Measurements from ENCODE around the gene EDEM2.

Gene EDEM2

DNA sequence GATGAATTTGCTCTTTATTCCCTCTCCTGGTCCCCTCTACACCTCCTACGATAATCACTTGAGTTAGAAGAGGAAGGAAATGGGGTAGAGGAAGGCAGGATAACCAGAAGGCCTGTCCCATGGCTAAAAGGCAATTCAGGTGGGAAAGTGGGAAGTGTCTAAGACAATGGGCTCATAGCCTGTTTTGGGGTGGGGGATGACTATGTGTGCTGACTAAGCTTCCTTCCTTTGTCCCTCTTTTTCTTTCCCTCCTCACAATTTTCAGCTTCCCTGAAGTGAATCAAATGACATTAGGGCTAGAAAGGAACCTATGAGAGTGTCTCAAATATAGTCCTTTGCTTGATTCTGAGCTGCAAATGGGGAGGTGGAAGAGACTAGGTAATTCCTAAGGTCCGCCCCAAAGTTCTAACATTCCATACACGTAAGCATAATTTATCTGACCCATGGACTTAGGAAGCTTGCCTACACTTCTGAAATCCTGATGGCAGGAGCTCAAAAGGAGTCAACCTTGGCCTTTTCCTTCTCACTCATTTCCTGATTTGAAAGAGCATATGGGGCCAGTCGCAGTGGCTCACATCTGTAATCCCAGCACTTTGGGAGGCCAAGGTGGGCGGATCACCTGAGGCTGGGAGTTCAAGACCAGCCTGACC is 24.3 kb downstream of the EDEM2 start:
- DNase-seq: no peak

DNA sequence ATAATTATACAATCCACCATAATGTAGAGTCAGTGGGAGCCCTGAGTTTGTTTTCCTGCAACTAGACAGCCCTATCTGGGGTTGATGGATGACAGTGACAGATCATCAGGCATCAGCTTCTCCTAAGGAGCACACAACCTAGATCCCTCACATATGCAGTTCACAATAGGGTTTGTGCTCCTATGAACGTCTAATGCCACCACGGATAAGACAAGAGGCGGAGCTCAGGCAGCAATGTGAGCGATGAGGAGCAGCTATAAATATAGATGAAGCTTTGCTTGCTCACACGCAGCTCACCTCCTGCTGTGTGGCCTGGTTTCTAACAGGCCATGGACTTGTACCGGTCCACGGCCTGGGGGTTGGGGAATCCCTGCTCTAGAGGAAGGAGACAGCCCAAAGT is 25.9 kb downstream of the EDEM2 start:
- no peak for DNase-seq

DNA sequence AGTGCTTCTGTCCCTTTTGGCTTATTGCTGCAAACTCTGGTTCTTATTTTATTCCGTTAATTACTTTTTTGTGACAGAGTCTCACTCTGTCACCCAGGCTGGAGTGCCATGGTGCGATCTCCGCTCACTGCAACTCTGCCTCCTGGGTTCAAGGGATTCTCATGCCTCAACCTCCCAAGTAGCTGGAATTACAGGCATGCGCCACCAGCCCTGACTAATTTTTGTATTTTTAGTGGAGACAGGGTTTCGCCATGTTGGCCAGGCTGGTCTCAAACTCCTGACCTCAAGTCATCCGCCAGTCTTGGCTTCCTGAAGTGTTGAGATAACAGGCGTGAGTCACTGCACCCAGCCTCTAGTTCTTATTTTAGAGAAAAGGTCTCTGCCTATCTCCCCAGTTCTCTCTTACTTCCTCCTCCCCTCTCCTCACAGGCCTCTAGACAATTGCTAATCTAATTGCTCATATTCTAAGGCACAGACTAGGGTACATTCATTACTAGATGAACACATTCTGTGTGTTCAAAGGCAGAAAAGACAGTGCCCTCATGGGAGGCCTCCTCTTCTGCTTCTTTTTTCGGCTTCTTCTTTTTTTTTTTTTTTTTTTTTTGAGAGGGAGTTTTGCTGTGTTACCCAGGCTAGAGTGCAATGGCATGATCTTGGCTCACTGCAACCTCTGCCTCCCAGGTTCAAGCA is 27.0 kb downstream of the EDEM2 start:
- DNase-seq: peak; percentile 97

DNA sequence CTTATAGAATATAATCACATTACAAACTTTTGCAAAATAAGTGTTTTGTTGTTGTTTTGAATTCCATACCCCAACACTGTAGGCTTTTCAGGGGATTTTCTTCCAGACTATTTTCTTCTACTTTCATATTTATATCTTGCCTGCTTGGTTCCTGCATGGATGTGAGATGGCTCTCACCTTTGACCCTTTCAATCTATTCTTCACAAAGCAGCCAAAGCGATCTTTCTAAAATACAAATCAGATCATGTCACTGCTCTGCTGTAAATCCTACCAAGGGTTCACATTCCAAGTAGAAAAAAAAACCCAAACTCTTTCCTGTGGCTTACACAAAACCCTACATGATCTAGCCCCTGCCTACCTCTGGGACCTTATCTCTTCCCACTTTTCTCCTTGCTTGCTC is 29.5 kb downstream of the EDEM2 start:
- DNase-seq: no peak

DNA sequence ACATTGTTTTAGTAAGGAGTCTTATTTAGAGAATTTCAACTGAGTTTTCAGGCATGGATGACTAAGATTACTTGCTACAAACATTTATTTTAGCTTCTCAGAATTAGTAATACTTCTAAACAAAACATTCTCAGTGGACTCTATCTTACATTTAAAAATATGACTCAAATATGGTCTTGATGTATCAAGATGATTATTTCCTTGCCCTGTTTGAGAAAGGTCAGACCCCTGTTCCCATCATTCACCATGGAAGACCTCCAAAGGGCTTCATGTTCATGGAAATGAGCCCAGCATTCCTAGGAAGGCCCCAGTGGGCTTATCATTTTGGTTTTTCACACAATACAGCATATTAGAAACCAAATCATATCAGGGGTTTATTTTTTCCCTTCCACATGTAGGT is 29.9 kb downstream of the EDEM2 start:
- no peak for DNase-seq

DNA sequence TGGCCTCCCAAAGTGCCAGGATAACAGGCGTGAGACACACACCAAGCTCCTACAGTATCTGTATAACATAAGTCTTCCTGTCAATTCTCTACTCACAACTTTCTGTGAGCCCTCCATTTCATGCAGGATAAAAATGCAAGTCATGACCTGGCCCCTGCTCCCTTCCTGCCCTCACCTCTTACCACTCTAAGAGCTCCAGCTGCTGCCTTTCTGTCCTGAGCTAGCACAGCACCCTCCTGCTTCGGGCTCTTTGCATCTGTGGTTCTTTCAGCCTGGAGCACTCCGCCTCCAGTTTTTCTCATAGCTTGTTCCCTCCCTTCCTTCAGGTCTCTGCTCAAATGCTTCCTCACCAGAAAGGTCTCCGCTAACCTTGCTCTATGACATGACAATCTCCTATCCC is 30.9 kb downstream of the EDEM2 start:
- no peak for DNase-seq

DNA sequence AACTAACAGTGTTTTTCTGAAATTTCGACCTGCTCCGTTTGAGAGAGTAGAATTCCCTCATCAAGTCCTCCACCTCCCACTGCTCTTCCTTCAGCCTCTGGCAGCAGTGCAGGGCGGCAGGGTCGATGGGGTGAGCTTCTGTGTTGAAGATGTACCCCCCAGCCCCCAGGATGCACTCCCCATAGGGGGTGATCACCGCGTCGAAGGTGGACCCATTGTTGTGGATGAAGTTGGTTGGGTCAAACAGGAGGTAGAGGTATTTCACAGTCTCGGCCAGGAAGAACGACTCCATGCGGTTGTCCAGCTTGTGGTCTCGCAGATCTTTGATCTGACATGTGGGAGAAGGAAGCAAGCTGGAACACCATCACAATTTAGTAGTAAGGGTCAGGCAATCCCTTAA is 31.5 kb downstream of the EDEM2 start:
- no peak for DNase-seq

DNA sequence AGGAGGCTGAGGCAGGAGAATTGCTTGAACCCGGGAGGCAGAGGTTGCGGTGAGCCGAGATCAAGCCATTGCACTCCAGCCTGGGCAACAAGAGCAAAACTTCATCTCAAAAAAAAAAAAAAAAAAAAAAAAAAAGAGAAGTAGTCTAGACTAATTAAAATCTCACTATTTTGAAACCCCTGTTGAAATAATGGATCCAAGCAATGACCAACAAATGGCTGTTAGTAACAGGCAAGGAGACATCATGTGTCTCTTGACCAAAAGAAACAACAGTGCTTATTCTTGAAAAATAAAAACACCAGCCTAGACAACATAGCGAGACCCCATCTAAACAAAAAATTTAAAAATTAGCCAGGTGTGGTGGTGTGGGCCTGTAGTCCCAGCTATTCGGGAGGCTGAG is 34.9 kb downstream of the EDEM2 start:
- peak; percentile 39 for DNase-seq

DNA sequence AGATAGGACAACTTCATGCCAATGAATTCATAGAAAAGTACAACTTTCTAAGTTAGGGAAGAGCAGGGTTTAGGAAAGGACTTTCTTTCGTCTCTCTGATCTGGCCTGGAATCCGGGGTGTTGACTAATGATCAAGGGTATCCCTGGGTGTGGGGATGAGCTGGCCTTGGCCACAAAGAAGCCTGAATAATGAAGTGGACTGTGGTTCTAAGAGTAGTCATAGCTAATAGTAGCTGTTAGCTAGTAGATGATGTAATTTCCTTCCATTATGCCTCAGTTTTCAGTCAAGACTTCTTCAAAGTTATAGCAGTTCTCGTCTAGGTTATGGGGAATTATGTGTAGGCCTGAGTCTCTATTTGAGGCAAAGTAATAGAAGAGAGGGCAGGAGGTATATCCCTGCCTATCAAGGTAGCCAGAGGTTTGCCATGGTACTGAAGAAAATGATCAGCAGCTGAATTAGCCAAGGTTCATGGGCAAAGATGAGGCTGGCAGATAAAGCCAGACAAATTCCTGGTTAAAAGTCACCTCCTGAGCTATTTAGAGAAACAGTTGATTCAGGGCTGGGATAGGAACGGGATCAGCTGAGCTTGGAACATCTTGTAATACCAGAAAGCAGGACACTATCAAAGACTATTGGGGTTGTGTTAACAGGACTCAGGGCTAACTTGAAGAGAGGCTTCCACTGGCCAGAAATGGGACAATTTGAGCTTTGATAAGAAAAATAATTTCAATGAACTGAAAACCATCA is 35.8 kb downstream of the EDEM2 start:
- DNase-seq: peak; percentile 19

DNA sequence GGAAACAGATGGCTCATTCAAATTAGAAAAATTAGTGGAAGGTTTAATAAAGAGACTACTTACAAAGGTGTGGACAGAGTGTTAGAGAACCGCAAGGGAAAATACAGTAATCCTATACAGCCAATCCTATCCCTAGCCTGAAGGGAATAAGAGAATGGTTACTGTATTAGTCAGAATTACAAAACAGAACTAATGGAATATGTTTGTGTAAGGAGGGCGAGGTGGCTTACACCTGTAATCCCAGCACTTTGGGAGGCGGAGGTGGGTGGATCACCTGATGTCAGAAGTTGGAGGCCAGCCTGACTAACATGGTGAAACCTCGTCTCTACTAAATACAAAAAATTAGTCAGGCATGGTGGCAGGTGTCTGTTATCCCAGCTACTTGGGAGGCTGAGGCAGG is 38.2 kb downstream of the EDEM2 start:
- no peak for DNase-seq

DNA sequence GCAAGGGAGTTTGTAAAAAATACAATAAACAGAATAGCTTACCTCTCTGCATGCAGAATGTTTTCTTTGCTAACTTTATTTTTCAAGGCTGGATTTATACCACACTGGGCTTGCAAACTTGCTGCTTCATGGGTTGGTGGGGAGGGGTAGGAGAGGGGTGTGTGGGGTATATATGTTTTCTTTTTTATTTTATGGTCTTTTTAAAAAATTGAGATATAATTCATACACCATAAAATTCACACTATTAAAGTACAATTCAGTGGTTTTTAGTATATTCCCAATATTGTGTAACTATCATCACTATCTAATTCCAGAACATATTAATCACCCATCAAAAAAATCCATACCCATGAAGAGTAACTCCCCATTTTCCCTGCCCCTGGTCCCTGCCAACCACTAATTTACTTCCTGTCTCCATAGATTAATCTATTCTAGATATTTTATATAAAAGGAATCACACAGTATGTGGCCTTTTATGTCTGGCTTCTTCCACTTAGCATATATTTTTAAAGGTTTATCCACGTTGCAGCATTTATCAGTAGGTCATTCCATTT is 40.2 kb downstream of the EDEM2 start:
- no peak for DNase-seq

DNA sequence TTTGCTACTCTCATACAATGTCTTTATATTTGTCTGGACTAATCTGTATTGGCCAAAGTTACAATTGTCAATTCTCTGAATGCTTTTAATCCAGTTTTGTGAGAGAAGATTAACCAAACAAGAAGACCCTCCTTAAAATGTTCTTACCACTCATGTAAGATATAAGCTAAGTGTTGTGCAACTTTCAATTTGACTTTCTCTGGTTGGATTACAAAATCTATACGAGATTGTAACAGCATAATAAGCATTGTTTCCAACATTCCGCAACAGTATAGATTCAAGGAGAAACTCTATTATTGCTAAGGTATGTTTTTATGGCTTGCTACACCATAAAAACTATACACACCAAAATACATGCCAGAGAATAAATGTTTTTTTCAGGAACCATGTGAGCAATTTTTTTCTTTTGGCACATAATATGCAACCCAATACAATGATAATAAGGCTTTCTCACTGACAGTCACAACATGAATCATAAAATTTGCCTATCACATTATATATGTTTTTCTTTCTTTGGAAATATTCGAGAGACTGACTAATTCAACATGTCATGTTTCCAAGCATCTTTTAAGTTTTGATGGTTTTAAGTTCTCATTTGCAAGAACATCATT is 42.3 kb downstream of the EDEM2 start:
- DNase-seq: peak; percentile 46

DNA sequence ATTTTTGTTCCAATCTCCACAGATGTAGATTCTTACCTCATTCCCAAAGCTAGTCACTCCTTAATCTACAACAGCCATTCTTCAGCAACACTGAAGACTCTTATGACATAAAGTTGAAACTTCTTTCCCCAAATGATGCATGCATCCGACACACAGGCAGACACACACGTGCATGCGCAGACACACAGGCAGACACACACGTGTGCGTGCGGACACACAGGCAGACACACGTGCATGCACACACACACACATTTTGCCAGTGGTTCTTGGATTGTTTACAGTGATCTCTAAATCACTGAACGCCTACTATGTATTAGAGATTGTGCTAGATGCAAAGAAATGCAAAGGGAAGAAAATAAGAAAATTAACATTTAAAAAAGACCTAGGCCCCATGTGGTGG is 45.5 kb downstream of the EDEM2 start:
- no peak for DNase-seq

DNA sequence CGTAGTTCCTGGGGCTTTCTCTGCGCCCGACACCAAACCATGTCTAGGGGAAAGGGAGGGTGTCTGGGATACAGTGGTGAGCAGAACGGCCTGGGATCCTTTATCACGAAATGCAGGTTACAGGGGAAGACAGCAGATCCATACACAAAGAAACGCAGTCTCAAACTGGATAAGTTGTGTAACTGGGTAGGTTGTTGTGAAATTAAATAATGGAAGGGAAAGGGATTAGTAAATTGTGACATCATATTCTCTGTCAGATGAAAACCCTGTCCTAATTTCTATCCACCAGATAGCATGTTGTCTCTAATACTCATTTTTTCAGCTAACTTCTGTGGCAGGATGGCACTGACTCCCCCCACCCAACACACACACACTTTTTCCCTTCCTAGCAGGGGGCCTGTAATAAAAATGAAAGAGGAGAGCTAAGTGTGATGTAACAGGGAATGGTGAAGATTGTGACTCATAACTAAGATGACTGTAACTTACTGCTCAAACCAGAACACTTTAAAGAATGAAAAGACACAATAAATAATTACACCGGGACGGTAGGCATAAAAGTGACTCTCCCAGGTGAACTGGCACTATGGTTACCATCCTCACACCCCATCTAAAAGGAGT is 53.8 kb downstream of the EDEM2 start:
- DNase-seq: peak; percentile 45

DNA sequence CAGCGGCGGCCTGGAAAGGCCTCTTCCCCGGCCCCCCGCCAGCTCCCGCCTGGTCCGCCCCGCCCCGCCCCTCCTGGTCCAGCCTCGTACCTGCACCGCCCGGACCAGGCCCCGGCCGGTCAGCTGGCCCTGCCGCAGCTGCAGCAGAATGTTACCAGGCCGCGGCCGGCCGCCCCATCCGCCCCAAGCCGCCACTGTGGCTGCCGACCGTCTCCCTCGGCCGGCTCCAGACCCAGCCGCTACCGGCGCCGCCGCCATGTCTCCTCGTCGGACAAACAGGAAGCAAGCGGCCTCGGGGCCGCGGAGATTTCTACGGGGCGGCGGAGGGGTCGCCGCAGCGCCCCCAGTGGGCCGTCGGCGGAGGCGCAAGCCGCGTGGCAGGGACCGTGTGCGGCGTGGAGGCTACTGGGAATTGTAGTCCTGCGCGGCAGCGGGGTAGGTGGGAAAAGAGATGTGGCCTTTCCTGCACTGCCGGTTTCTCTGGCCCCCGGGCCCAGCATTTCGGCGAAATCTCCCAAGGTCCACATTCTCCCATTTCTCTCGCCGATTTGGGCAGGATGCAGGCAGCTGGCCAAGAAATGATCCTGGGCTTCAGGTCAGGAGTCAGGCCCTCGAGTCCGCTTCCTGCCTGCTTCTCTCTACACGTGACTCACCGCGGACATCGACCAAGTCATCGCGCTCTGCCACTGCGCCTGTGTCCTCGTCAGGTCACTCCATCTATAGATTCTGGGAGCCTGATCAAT is 54.4 kb downstream of the EDEM2 start, which contains the start of gene TRPC4AP:
TSS of gene TRPC4AP (minus strand) at position 284 of the 743 bp plus-strand sequence. CDS start at position 258, 26 bp downstream.
- DNase-seq: peak; percentile 85

DNA sequence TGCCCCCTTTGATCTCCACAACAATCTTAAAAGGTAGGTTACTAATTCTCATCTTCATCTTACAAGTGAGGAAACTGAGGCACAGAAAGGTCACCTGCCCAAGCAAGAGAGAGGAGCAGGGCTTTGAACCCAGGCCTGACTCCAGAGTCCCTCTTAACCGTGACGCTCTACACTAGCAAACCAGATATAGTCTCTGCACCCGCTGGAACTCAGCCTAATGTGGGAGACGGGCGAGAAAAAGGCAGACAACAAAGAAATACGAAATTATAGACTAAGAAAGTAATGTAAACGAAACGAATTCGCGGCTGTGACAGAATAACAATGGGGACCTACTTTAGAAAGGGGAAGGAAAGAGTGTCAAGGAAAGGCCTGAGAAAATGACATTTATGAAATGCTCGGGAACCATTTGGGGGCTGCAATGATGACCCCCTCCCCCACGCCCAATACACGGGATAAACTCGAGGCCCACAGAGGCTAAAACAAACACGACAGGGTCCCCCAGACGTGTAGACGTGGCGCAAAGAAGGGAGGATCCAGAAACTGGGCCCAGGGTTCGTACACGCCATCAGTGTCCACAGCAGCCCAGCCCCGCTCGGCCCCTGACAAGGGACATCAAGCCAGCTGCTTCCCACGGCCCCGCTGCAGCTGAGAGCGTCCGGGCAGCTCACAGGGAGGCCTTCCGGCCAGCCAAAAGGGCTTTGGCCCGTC is 55.2 kb downstream of the EDEM2 start:
- DNase-seq: peak; percentile 5

DNA sequence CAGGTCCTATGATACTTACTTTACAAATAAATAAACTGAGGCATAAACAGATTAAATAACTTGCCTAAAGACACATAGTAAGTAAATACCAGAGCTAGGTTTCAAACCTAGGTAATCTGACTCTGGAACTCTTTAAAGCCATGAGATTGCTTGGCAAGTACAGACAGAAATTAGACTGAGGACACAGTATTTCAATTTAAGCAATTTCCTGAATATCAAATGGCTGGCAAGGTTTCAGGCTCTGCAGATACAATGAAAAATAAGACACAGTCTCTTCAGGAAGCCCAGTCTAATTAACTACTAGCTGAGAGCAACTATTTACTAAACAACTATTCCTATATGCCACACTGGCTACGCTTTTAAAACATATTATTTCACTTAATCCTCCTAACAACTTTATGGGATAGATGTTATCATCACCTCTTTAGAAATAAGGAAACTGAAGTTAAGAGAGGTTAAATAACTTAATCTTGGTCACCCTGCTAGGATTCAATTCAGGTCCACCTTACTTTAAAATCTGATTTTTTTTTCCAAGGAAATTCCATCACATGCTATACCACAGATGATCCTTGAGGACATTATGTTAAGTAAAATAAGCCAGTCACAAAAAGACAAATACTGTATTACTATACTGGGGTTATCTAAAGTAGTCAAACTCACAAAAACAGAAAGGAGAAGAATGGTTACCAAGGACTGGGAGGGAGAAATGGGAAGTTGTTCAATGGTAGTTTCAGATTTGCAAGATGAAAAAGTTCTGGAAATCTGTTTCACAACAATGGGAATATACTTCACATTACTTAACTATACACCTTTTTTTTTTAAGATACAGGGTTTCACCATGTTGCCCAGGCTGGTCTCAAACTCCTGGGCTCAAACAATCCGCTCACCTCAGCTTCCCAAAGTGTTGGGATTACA is 58.6 kb downstream of the EDEM2 start:
- peak; percentile 45 for DNase-seq

DNA sequence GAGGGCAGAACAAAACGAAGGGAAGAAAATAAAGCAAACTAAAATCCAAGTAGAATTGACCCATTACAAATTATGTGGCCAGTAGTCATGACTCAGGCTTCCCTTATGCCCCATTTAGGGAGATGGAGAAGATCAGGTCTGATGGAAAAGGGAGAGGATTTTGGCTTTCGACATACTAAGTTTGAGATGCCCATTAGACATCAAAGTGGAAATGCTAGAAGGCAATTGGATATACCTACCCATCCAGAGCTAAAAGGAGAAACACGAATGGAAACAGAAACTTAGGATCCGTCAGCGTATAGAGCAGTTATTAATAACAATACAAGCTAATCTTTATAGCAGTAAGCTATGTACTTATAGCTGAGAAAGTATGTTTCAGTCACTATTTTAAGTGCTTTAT is 59.3 kb downstream of the EDEM2 start:
- DNase-seq: no peak

DNA sequence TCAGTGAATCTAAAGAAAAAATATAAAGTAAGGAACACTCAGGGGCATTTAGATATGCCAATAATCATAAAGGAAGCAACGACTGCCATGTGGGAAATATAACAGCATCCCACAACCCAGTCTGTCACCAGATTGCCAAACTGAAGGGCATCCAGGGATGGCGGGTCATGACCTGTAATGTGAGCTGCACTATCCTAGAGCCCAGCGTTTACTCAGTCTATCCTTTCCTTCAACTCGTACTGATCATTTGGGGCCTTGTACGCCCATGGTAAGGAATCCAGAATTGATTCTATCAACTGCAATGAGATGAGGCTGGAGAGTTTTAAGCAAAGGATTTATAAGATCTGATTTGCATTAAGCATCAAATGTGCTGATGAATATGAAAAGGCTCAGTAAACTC is 59.8 kb downstream of the EDEM2 start:
- no peak for DNase-seq
